NCI-H748 treated with DMSO at 0.1 percent for 48 hours (cell line): ENCODE results near the gene POLA1.
A peak's percentile ranks its signal among the peaks of the same experiment; 100 is the strongest.
"Not testable (repeated sequence)": the region's sequence is repeated elsewhere in the genome, so short reads cannot be mapped to it uniquely, and the experiment has no call there.

Source experiments
- DNase-seq: peaks from one replicate; lab custom pipeline; 2025; lab: John Stamatoyannopoulos, UW

The POLA1 gene

DNA sequence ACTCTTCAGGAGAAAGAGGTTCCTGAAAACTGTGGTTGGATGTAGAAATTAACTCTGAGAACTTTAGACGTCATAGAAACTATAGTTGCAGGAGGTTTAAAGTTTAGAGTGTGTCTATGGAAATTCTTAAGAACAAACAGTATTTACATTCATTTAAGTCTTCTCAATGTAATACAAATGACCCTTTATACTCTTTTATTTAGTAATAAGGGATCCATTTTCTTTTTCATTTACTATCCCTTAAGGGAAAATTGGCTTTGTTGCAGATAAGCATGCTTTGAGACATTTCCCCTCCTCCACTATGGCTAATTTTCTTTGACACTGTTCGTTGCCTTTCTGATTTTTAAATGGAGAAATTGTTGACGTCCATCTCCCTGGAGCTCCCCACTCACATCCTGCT, 96.4 kb downstream of the POLA1 start:
- no peak for DNase-seq

- DNase-seq: no peak
These were observed 102.5 kb downstream of the POLA1 start for GRCh38 chrX:24796204-24796603.

- DNase-seq: no peak
These were observed 105.4 kb downstream of the POLA1 start for GRCh38 chrX:24799078-24799477.

- DNase-seq: no peak
These were observed 105.8 kb downstream of the POLA1 start for GRCh38 chrX:24799565-24799964.

DNA sequence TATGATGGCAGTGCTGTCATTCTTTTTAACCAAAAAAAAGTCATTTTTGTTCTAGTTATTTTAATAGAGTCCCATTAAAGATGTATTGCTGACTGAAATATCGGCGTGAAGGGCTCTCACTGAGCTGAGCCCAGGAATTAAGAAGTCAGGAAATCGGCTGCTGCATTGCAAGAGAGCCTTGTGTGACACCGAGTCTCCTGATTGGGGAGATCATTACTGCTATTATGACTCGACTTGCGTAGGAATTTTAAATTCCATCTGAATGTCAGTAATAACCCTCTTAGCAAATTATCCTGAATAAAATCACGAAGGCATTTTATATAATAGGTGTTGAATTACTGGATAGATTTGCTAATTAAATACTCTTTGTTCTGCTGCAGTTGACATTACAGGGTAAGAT, 111.5 kb downstream of the POLA1 start:
- no peak for DNase-seq

- not testable (repeated sequence) for DNase-seq
These were observed 126.1 kb downstream of the POLA1 start for GRCh38 chrX:24819807-24820206.

GRCh38 chrX:24828147-24828546, 134.4 kb downstream of the POLA1 start:
- DNase-seq: no peak

- no peak for DNase-seq
These were observed 134.9 kb downstream of the POLA1 start for GRCh38 chrX:24828600-24828999.

DNA sequence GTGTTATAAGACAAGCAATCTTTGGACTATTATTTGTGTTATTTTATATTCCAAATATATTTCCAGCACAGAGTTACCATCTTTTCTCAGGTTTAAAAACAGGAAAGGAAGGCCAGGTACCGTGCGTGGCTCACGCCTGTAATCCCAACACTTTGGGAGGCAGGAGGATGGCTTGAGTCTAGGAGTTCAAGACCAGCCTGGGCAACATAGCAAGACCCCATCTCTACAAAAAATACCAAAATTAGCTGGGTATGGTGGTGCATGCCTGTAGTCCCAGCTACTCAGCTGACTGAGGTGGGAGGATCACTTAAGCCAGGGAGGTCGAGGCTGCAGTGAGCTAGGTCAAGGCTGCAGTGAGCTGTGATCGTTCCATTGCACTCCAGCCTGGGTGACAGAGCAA, 140.0 kb downstream of the POLA1 start:
- DNase-seq: no peak

DNA sequence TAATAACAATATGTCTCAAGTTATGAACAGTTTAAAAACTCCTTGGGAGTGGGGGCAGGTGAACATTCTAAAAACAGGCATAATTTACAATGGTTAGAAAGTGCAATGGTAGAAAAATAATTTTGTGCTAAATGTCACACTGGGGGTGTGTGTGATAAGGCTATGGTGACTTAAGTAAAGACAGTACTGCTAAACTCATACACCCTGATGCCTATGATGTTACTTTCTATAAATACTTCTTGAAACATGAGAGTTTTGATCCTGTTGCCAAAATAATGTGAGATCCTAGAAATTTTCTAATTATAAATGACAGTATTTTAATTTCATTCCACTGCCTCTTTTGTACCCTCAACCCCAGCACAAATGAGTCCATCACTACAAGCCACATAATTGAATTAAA, 144.2 kb downstream of the POLA1 start:
- no peak for DNase-seq

DNA sequence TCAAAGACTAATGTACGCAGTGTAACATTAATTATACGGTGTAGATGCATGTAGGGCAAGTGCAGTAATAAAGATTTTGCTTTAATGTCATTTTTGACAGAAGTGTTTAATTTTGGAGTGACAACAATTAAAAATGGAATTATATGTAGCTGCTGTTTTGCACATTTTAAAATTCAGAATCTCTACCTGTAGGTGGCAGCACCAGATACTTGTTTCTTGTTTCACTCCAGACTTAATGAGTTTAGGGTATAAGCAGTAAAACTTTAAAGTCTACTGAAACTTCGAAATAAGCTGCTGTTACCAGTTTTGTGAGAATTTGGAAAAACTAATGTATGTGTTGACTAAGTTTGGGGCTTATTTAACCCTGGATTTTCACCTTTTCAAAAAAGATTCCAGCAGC, 144.9 kb downstream of the POLA1 start:
- DNase-seq: peak; percentile 12

DNA sequence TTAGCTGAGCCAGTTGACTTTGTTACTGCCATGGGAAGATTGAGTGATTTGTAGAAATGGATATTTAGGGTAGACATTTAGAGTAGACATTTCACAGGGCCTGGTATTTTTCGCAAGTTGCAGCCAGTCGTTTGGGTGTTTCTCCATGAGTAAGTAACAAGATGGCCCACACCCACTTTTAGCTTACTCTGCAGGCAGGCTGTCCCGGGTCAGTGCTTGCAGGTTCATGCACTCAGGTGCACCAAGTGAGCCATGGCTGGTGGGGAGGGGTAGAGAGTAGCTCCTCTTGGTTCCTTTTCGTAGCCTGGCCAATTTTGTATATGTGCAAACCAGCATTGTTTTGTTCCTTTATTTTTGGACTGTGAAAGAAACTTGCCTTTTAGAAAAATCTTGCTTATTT, 145.6 kb downstream of the POLA1 start:
- no peak for DNase-seq

GRCh38 chrX:24842486-24842885, 148.8 kb downstream of the POLA1 start:
- DNase-seq: no peak

- DNase-seq: peak; percentile 69
These were observed 152.9 kb downstream of the POLA1 start for GRCh38 chrX:24846550-24847150.

GRCh38 chrX:24851289-24851688, 157.6 kb downstream of the POLA1 start:
- DNase-seq: no peak

GRCh38 chrX:24851780-24852179, 158.1 kb downstream of the POLA1 start:
- no peak for DNase-seq

- DNase-seq: no peak
These were observed 164.5 kb downstream of the POLA1 start for GRCh38 chrX:24858004-24858746.

- DNase-seq: no peak
These were observed 165.6 kb downstream of the POLA1 start for GRCh38 chrX:24859211-24859841.

- DNase-seq: no peak
These were observed 166.4 kb downstream of the POLA1 start for GRCh38 chrX:24860140-24860539.

GRCh38 chrX:24862343-24862742, 168.6 kb downstream of the POLA1 start:
- no peak for DNase-seq

- DNase-seq: not testable (repeated sequence)
These were observed 170.1 kb downstream of the POLA1 start for GRCh38 chrX:24863779-24864178.

- no peak for DNase-seq
These were observed 176.4 kb downstream of the POLA1 start for GRCh38 chrX:24870143-24870542.

DNA sequence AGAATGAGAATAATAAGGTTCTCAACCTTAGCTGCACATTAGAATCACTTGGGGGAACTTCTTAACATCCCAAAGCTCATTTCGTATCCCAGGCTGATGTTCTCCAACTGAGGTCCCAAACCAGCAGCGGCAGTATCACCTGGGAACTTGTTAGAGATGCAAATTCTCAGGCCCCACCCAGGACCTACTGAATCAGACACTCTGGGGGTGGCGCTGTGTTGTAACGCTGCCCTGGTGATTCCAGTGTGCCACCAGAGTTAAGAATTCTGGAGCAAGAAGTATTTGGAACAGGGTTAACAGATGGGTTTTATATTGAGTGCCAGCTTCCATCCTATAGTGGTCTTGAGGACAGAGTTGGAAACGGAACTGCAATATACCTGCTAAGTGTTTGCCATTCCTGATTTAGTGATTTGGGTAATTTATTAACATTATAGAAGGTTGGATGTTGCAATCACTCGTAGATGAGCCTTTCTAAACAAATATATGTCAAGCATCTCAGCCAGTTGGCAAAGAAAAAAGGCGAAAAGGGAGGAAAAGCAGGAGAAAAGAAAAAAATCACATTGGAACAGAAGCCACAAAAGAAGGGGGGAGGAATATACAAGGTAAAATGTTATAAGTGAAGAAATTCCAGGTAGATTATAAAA, 181.0 kb downstream of the POLA1 start:
- no peak for DNase-seq
